Neuronal stem cell (in vitro differentiated cells): Measurements from ENCODE around the gene SUCLG2.

Source experiments
- DNase-seq: peaks from one replicate; pipeline ENCODE4 v3.0.0-alpha.2; 2013; ENCODE audit warnings: low spot score
- H2AFZ ChIP-seq: one replicate; pipeline ENCODE4 v1.6.1; 2013; ENCODE audit warnings: mild to moderate bottlenecking, low read length, inconsistent platforms
- H2AK5ac ChIP-seq: 2 replicates; pipeline ENCODE4 v1.6.1; 2013; ENCODE audit warnings: low read depth, mild to moderate bottlenecking, inconsistent platforms, low read length, moderate library complexity, mixed read lengths
- H2BK120ac ChIP-seq: 2 replicates; pipeline ENCODE4 v1.6.1; 2013; ENCODE audit warnings: low read depth, mild to moderate bottlenecking, inconsistent platforms, low read length, moderate library complexity, mixed read lengths
- H2BK12ac ChIP-seq: one replicate; pipeline ENCODE4 v1.6.1; 2013; ENCODE audit warnings: low read length, inconsistent platforms
- H2BK15ac ChIP-seq: 2 replicates; pipeline ENCODE4 v1.6.1; 2013; ENCODE audit warnings: mild to moderate bottlenecking, low read length, inconsistent platforms, mixed read lengths
- H2BK5ac ChIP-seq: one replicate; pipeline ENCODE4 v1.6.1; 2013; ENCODE audit warnings: inconsistent platforms, mild to moderate bottlenecking, low read length, moderate library complexity
- H3K14ac ChIP-seq: one replicate; pipeline ENCODE4 v1.6.1; 2013; ENCODE audit warnings: low read length, inconsistent platforms
- H3K18ac ChIP-seq: 2 replicates; pipeline ENCODE4 v1.6.1; 2013; ENCODE audit warnings: low read length, inconsistent platforms
- H3K23ac ChIP-seq: 2 replicates; pipeline ENCODE4 v1.6.1; 2013; ENCODE audit warnings: low read depth, mild to moderate bottlenecking, mixed read lengths, low read length, inconsistent platforms; ENCODE audit not compliant: poor library complexity
- H3K27ac ChIP-seq: replicated peaks from 3 replicates; pipeline ENCODE4 v1.5.1; 2013; ENCODE audit warnings: low read length, inconsistent platforms
- H3K27me3 ChIP-seq, 3 experiments: 2 replicates each; pipeline ENCODE4 v1.6.1; 2013; ENCODE audit warnings: low read length in 3 of 3, mild to moderate bottlenecking in 2 of 3, inconsistent platforms in 1 of 3, low read depth in 1 of 3, mixed read lengths in 1 of 3, moderate library complexity in 1 of 3; ENCODE audit not compliant: control insufficient read depth in 3 of 3, insufficient read depth in 3 of 3
- H3K36me3 ChIP-seq, 2 donors: replicated peaks in 1 of 2; 2 replicates each; pipeline ENCODE4 v1.6.1; 2013; ENCODE audit warnings: low read length in 2 of 2; ENCODE audit not compliant: control insufficient read depth in 2 of 2, insufficient read depth in 2 of 2
- H3K4ac ChIP-seq: 2 replicates; pipeline ENCODE4 v1.6.1; 2013; ENCODE audit warnings: inconsistent platforms, mild to moderate bottlenecking, low read length, moderate library complexity
- H3K4me1 ChIP-seq, 2 donors: 1 replicate in 1 of 2; 2 replicates in 1 of 2; pipeline ENCODE4 v1.6.1; 2013; ENCODE audit warnings: low read length in 2 of 2, low read depth in 1 of 2; ENCODE audit not compliant: control insufficient read depth in 2 of 2, insufficient read depth in 1 of 2
- H3K4me2 ChIP-seq: one replicate; pipeline ENCODE4 v1.6.1; 2013; ENCODE audit warnings: mild to moderate bottlenecking, low read length, inconsistent platforms; ENCODE audit not compliant: insufficient read depth, poor library complexity, severe bottlenecking
- H3K4me3 ChIP-seq, 2 donors: 2 replicates each; pipeline ENCODE4 v1.5.1; 2013; ENCODE audit warnings: low read length in 2 of 2, mild to moderate bottlenecking in 2 of 2, inconsistent platforms in 1 of 2, moderate library complexity in 1 of 2
- H3K79me1 ChIP-seq: one replicate; pipeline ENCODE4 v1.6.1; 2013; ENCODE audit warnings: low read depth, mild to moderate bottlenecking, inconsistent platforms, low read length, moderate library complexity
- H3K9ac ChIP-seq: one replicate; pipeline ENCODE4 v1.6.1; 2013; ENCODE audit warnings: mild to moderate bottlenecking, low read depth, low read length, inconsistent platforms; ENCODE audit not compliant: poor library complexity
- H3K9me3 ChIP-seq, 2 donors: replicated peaks in 1 of 2; 2 replicates each; pipeline versions ENCODE3 to v1.6.1; 2013; ENCODE audit warnings: low read length in 2 of 2, mild to moderate bottlenecking in 2 of 2, inconsistent platforms in 1 of 2, low read depth in 1 of 2, mixed read lengths in 1 of 2, moderate library complexity in 1 of 2; ENCODE audit not compliant: control insufficient read depth in 2 of 2, insufficient read depth in 1 of 2
- H4K8ac ChIP-seq: one replicate; pipeline ENCODE4 v1.6.1; 2013; ENCODE audit warnings: low read depth, mild to moderate bottlenecking, inconsistent platforms, low read length, moderate library complexity
- H4K91ac ChIP-seq: one replicate; pipeline ENCODE4 v1.6.1; 2013; ENCODE audit warnings: low read length, low read depth, mild to moderate bottlenecking, inconsistent platforms; ENCODE audit not compliant: poor library complexity
- WGBS, 2 donors: extraction: QIAGEN DNeasy Blood & Tissue Kit; methylation state at CpG; one replicate each; pipeline ENCODE4 v1.1.7; 2013; ENCODE audit warnings: missing lambda C conversion rate in 2 of 2, mixed read lengths in 1 of 2; ENCODE audit not compliant: insufficient read length in 2 of 2, insufficient replicate concordance in 1 of 2; ENCODE audit errors: extremely low coverage in 2 of 2; 5-methylcytosine and 5-hydroxymethylcytosine counted together

The SUCLG2 gene

DNA sequence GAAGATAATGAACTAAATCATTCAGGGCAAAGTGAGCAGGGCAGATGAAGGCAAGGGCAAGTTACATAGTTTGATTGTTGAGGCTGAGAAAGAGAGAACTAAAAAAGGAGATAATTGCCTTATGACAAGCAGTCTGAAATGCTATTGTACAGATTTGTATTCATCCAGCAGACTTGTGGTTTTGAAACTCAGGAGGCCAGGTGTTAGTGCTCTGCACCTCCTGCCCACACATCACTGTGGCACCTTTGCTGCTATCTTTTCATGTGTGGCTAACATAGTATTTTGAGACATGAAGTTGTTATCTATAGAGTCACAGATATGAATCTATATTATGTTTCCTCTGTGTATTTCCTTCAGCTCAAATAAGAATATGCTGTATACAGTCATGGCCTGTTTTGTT, 24.3 kb upstream of the SUCLG2 start:
- Histone ChIP-seq H3K9ac (no peak overlapping the region), H3K36me3 (no peaks in the 10 kb centered on the region), H3K4me3 (no peak overlapping the region), H2BK12ac (no peak overlapping the region), H3K14ac (no peak overlapping the region), H3K18ac (no peak overlapping the region), H3K4me2 (no peak overlapping the region), H3K23ac (no peak overlapping the region), H4K8ac (no peak overlapping the region), H3K27ac (no peak overlapping the region), H3K4me1 (peaks cover 0 to 2% of the 10 kb centered on the region in 2 donors), H2AK5ac (no peak overlapping the region), H3K27me3 (no peaks in the 10 kb centered on the region), H3K79me1 (no peaks in the 10 kb centered on the region), H2BK5ac (no peak overlapping the region), H3K9me3 (peaks cover 0 to 2% of the 10 kb centered on the region in 2 donors), H2BK120ac (no peak overlapping the region), H2BK15ac (no peak overlapping the region), H4K91ac (no peak overlapping the region), H2AFZ (no peak overlapping the region), H3K4ac (no peak overlapping the region)
- no peak for DNase-seq

DNA sequence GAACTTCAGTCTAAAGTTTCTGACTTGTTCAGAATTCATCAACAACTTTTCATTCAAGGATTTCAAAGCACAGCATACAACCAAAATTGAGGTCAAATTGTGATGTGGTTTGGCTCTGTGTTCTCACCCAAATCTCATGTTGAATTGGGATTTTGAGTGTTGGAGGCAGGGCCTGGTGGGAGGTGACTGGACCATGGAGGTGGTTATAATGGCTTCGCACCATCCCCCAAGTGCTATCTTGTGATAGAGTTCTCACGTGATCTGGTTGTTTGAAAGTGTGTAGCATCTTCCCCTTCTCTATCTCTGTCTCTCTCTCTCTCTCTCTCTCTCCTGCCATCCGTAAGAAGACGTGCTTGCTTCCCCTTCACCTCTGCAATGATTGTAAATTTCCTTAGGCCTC, 19.6 kb upstream of the SUCLG2 start:
- H2BK120ac ChIP-seq, result no peak overlapping the region
- no CpG with 5 or more reads among the region's 4 CpGs for WGBS, 2 donors
- no peak overlapping the region for H3K18ac ChIP-seq
- peaks cover 0 to 2% of the 10 kb centered on the region in 2 donors for H3K9me3 ChIP-seq
- H3K36me3 ChIP-seq, result no peaks in the 10 kb centered on the region
- H3K27me3 ChIP-seq, result no peaks in the 10 kb centered on the region
- H4K91ac ChIP-seq, result no peak overlapping the region
- no peak overlapping the region for H3K14ac ChIP-seq
- H2BK12ac ChIP-seq, result no peak overlapping the region
- H3K4me3 ChIP-seq, result no peak overlapping the region
- H3K4me1 ChIP-seq, result no peaks in the 10 kb centered on the region
- H3K4ac ChIP-seq, result no peak overlapping the region
- H2BK15ac ChIP-seq, result no peak overlapping the region
- no peak overlapping the region for H2BK5ac ChIP-seq
- H2AFZ ChIP-seq, result no peak overlapping the region
- H3K79me1 ChIP-seq, result no peaks in the 10 kb centered on the region
- H3K9ac ChIP-seq, result no peak overlapping the region
- H2AK5ac ChIP-seq, result no peak overlapping the region
- no peak overlapping the region for H3K27ac ChIP-seq
- no peak overlapping the region for H3K23ac ChIP-seq
- H3K4me2 ChIP-seq, result no peak overlapping the region
- no peak for DNase-seq
- no peak overlapping the region for H4K8ac ChIP-seq

DNA sequence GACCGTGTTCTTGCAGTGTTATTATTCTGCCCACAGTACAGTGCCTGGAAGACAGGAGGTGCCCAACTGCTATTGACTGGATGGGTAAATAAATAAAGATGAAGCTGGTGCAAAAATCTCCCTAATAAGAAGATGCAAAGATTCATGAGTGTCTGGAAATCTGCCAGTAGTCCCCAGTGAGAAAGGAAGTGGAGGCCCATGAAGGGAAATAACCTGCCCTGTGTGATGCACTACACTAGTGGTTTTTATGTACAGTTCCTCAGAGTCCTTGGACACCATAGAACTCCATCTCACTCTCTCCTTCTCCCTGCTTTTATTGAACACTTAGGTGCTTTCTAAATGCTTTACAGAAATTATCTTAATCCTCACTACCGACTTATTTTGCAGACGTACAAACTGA, 8.3 kb upstream of the SUCLG2 start:
- Histone ChIP-seq H3K27me3 (no peaks in the 10 kb centered on the region), H3K23ac (no peak overlapping the region), H4K91ac (no peak overlapping the region), H3K79me1 (no peaks in the 10 kb centered on the region), H4K8ac (no peak overlapping the region), H2BK15ac (no peak overlapping the region), H3K4me2 (no peak overlapping the region), H3K4me3 (no peak overlapping the region), H3K36me3 (no peaks in the 10 kb centered on the region), H3K9me3 (no peaks in the 10 kb centered on the region), H2BK12ac (no peak overlapping the region), H3K9ac (no peak overlapping the region), H3K14ac (no peak overlapping the region), H2BK5ac (no peak overlapping the region), H3K4me1 (no peaks in the 10 kb centered on the region), H3K27ac (no peak overlapping the region), H2BK120ac (no peak overlapping the region), H2AFZ (no peak overlapping the region), H3K4ac (no peak overlapping the region), H3K18ac (no peak overlapping the region), H2AK5ac (no peak overlapping the region)
- whole genome bisulfite sequencing, 2 donors, result no CpG with 5 or more reads among the region's 3 CpGs
- no peak for DNase-seq

DNA sequence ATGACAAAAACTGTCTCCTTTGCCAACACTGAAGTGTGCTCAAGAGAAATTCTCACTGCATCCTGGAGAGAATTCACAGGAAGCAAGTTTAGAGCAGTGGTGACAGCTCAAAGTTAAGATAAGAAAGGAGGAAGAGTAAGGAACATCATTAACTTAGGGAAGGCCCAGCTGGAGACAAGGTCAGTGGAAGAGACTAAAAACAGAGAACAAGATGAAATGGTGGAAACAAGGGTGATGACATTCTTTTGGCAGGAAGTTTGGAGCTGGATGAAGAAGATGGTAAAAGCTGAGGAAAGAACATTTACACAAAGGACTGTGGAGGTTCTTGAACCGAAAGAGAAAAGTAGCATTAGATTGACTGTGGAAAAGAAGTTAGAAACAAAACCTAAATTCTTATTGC, 6.7 kb upstream of the SUCLG2 start:
- H3K4ac ChIP-seq, result no peak overlapping the region
- no CpG with 5 or more reads among the region's 1 CpG for WGBS, 2 donors
- no peak overlapping the region for H2AFZ ChIP-seq
- H3K27me3 ChIP-seq, result no peaks in the 10 kb centered on the region
- H3K4me1 ChIP-seq, result no peaks in the 10 kb centered on the region
- H3K23ac ChIP-seq, result no peak overlapping the region
- H2BK15ac ChIP-seq, result no peak overlapping the region
- H3K36me3 ChIP-seq, result no peaks in the 10 kb centered on the region
- H3K4me2 ChIP-seq, result no peak overlapping the region
- H2BK120ac ChIP-seq, result no peak overlapping the region
- H3K14ac ChIP-seq, result no peak overlapping the region
- H3K4me3 ChIP-seq, result no peak overlapping the region
- H3K27ac ChIP-seq, result no peak overlapping the region
- DNase-seq, result no peak
- H3K9ac ChIP-seq, result no peak overlapping the region
- H3K18ac ChIP-seq, result no peak overlapping the region
- no peak overlapping the region for H2AK5ac ChIP-seq
- no peak overlapping the region for H4K8ac ChIP-seq
- peaks cover 0 to 5% of the 10 kb centered on the region in 2 donors for H3K9me3 ChIP-seq
- no peaks in the 10 kb centered on the region for H3K79me1 ChIP-seq
- no peak overlapping the region for H4K91ac ChIP-seq
- no peak overlapping the region for H2BK12ac ChIP-seq
- no peak overlapping the region for H2BK5ac ChIP-seq
